Left renal cortex interstitium (tissue), 4 donors: ENCODE measurements around the gene SDK2. TPM values are rescaled to one million over a fixed set of nuclear protein-coding genes. Genes with fewer than 3 reads are reported as not detected.
"Not testable (repeated sequence)": the region's sequence is repeated elsewhere in the genome, so short reads cannot be mapped to it uniquely, and the experiment has no call there.

Experiments used
- DNase-seq, 4 donors: peaks; one replicate each; pipeline ENCODE4 v3.0.0-alpha.2; 2013; ENCODE audit warnings: low read depth in 4 of 4, low spot score in 2 of 4, missing footprints in 1 of 4
- polyA plus RNA-seq, 4 donors: library from polyadenylated mRNA; unstranded; fragments of 120-200 nt; gene quantifications; one replicate each; pipeline ENCODE4 v1.2.1, GENCODE V29; 2013; ENCODE audit not compliant: insufficient read length in 4 of 4

Gene SDK2
- polyA plus RNA-seq, 4 donors, result 8.8 to 12.2 (median 9.9) TPM

GRCh38 chr17:73470316-73470826, 173.9 kb downstream of the SDK2 start:
- DNase-seq, result no peak

DNA sequence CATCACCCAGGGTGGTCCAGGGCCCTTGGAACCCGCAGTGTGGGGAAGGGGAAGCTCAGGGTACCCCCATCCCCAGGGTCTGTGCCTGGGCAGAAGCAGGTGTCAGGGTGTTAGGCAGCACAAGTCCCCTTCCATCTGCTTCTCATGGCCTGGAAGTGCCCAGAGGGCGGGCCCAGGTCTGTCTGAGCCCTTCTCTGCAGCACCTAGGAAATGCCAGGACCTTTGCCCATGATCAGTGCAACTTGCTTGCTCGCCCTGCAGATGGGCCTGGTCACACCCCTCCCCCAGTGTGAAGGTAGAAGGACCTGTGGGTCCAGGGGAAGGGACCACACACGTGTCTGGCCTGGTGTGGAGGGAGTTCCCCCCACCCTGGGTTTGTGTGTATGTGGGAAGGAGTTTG, 174.9 kb downstream of the SDK2 start:
- no peak for DNase-seq

- no peak for DNase-seq
Observed at GRCh38 chr17:73468221-73468620, 176.0 kb downstream of the SDK2 start.

- DNase-seq, result no peak
Observed at GRCh38 chr17:73467651-73468050, 176.6 kb downstream of the SDK2 start.

- DNase-seq, result no peak
Observed at GRCh38 chr17:73466704-73467433, 177.4 kb downstream of the SDK2 start.

DNA sequence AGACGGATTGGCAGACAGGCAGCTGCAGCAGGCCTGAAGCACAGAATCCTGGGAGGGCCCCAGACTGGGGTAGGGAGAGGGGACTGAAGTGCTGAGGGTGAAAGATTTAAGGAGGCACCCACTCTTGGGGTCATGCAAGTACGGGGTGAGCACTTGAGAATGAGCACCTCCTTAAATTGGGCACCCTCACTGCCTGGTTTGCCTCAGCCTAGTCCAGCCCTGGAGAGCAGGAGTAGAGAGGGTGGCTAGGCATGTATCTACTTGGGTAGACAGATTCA, 178.4 kb downstream of the SDK2 start:
- no peak for DNase-seq

GRCh38 chr17:73465130-73465952, 178.9 kb downstream of the SDK2 start:
- no peak for DNase-seq

DNA sequence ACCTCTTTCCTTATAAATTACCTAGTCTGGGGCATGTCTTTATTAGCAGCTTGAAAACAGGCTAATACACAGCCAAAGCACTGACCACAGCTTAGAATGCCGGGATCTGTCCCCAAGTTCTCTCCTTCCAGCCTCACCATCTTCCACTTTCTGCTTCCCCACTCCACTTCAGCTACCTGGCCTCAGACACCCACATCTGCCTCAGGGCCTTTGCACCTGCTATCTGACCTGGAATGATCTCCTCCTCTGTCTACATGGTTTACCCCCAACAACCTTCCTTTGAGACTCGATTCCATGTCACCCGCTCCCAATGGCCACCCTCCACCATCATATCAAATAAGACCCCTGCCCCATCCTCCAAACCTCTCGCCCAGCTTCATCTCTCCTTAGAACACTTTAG, 179.8 kb downstream of the SDK2 start:
- no peak for DNase-seq

GRCh38 chr17:73463821-73464220, 180.4 kb downstream of the SDK2 start:
- no peak for DNase-seq

DNA sequence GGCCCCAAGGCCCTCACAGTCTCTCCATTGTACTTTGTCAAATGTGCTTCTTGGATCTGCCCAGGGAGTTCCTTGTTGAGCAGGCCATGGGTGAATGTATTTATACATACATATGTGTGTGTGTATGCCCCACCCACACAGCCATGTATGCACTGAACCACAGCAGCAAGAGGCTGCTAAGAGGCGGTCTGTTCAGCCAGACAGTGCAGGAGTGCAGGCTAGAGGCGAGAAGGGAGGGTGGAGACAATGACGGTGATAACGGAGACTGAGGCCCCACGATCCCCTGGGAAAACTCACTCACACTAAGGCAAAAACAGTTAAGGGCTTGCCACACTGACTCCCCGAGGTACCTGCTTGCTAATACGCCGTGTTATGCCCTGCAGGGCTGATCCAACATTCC, 181.4 kb downstream of the SDK2 start:
- DNase-seq, result no peak

DNA sequence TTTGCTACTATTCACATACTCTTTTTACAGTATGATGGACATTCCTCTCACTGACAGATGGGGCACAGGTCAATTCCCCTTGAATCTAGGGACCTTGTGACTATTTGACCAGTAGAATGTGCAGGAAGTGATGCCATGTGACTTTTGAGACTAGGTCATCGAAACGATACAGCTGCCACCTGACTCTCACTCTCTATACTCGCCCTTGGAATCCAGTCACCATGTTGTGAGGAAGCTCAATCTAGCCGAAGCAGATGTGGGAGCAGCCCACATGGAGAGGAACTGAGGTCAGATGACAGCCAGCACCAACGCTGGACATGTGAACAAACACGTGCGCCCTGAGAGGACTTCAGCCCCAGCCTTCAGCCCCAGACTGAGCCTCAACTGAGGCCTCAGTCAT, 184.3 kb downstream of the SDK2 start:
- DNase-seq, result no peak

GRCh38 chr17:73455767-73456166, 188.5 kb downstream of the SDK2 start:
- no peak for DNase-seq

DNA sequence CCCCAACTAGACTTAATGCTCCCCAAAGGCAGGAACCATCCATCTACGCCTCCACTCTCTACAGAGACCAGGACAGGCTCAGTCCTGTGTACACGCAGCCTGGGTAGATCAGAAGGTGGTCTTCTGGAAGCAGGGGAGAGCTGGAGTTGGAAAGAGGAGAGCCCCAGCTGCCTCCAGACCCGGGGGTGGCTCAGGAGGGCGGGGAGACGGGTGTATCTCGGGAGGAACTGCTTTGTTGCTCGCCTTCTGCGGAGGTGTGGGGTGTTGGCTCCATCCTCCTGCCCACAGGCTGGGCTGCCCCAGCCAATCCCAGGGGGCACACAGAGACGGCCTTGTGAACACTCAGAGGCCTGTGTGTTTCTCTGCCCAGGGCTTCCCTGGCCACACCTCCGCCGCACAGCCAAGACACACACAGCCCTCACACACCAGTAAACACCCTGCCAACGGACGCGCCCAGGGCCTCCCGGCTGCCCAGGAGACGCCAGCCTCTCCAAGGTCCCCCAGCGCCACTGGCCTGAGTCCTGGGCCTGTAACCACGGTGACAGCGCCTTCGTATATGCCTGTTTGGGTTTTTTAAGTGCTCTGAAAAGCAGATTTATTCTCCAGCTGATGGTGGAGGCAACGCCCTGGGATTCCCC, 189.1 kb downstream of the SDK2 start:
- no peak for DNase-seq

- not testable (repeated sequence) for DNase-seq
Observed at GRCh38 chr17:73453494-73453893, 190.8 kb downstream of the SDK2 start.

GRCh38 chr17:73453090-73453489, 191.2 kb downstream of the SDK2 start:
- no peak for DNase-seq

DNA sequence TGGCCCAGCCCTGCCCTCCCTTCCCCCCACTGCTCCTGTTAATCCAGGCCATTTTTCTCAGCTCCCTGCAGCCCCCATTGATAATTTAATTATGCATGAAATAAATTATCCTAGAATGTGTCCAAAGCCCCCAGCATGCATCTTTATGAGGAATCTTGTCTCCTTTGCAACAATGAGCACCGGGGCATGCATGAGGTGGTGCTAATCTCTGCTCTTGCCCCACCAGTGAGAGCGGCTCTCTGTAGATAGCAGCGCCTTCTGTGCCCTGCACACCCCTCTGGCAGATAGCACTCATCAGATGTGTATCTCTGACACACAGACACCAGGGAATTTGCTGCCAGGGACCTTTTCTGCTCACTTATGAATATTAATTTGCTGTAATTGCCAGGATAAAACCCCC, 192.2 kb downstream of the SDK2 start:
- DNase-seq, result no peak

DNA sequence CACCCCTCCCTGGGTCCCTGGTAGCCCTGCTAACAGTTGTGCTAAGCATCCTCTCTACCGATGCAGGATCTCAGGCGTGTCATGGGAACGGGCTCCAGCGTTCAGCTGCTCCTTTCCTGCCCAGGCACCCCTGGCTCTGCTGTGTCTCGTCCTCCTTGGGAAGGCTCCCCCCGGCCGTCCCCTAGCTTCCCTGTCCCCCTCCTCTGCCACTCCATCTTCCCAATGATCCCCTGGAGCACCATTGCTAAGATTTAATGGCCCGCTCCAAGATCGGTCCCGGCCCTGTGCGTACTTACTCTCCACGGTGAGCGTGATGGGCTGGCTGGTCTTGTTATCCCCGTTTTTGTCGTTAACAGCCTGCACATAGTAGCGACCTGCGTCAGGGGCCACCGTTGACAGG, 196.9 kb downstream of the SDK2 start:
- DNase-seq, result no peak

GRCh38 chr17:73446617-73447016, 197.6 kb downstream of the SDK2 start:
- no peak for DNase-seq

- no peak for DNase-seq
Observed at GRCh38 chr17:73445466-73445865, 198.8 kb downstream of the SDK2 start.

- no peak for DNase-seq
Observed at GRCh38 chr17:73444021-73444420, 200.2 kb downstream of the SDK2 start.

- DNase-seq, result no peak
Observed at GRCh38 chr17:73439597-73439996, 204.6 kb downstream of the SDK2 start.

- no peak for DNase-seq
Observed at GRCh38 chr17:73437826-73438225, 206.4 kb downstream of the SDK2 start.
